Measurements from ENCODE around the gene MYCL. TPM values are rescaled to one million over a fixed set of nuclear protein-coding genes. Genes with fewer than 3 reads are reported as not detected.
A peak's percentile ranks its signal among the peaks of the same experiment; 100 is the strongest.

Gene MYCL
- total RNA-seq, 2 experiments from 2014 or later: 0.10 to 0.18 TPM

GRCh38 chr1:39910263-39910662 is 8.5 kb upstream of the MYCL start:
- Mint-ChIP-seq H3K4me3 (no peak overlapping the region), H3K27ac (no peak overlapping the region), H3K4me1 (no peaks in the 10 kb centered on the region), H3K9me3 (peaks cover 14% of the 10 kb centered on the region), H3K27me3 (peaks cover 21% of the 10 kb centered on the region), H3K36me3 (ENCODE audit: low read depth) (peaks cover 3% of the 10 kb centered on the region)
- POLR2A ChIA-PET: interaction anchor here (0.9 kb wide), 2 partner anchors 11 to 122 kb away, joined by 3 read pairs; no protein-coding TSS in a partner anchor
- CTCF ChIA-PET: interaction anchor here (0.7 to 1.3 kb wide), 2 partner anchors 8 to 755 kb away, joined by 3 to 4 read pairs; partner anchors contain the start of genes MYCL and RIMS3
- no peak for DNase-seq

- no peak overlapping the region for H3K4me3 Mint-ChIP-seq
- ChIA-PET POLR2A (no interaction called here), CTCF (interaction anchor here (0.9 to 1.5 kb wide), 2 partner anchors 10 to 91 kb away, joined by 3 read pairs; no protein-coding TSS in a partner anchor)
- H3K9me3 Mint-ChIP-seq: peaks cover 14% of the 10 kb centered on the region
- DNase-seq: no peak
- peaks cover 32% of the 10 kb centered on the region for H3K27me3 Mint-ChIP-seq
- H3K27ac Mint-ChIP-seq: no peak overlapping the region
- peaks cover 3% of the 10 kb centered on the region for H3K36me3 Mint-ChIP-seq (ENCODE audit: low read depth)
- H3K4me1 Mint-ChIP-seq: no peaks in the 10 kb centered on the region
Observed at GRCh38 chr1:39908534-39908933, 6.8 kb upstream of the MYCL start.

GRCh38 chr1:39907528-39908453 is 6.1 kb upstream of the MYCL start:
- Mint-ChIP-seq H3K4me1 (no peaks in the 10 kb centered on the region), H3K4me3 (no peak overlapping the region), H3K27me3 (peaks cover 39% of the 10 kb centered on the region), H3K27ac (no peak overlapping the region), H3K36me3 (ENCODE audit: low read depth) (peaks cover 3% of the 10 kb centered on the region), H3K9me3 (peaks cover 14% of the 10 kb centered on the region)
- no peak for DNase-seq
- ChIA-PET CTCF (interaction anchor here (0.9 to 1.5 kb wide), 2 partner anchors 11 to 90 kb away, joined by 3 read pairs; no protein-coding TSS in a partner anchor), POLR2A (no interaction called here)

DNA sequence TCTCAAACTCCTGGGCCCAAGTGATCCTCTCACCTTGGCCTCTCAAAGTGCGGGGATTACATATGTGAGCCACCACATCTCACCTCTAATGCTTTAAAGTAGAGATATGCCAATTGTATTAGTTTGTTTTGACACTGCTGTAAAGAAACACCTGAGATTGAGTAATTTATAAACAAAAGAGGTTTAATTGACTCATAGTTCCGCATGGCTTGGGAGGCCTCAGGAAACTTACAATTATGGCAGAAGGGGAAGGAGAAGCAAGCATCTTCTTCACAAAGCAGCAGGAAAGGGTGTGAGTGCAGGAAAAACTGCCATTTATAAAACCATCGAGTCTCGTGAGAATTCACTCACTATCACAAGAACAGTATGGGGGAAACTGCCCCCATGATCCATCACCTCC is 3.5 kb upstream of the MYCL start:
- H3K4me3 Mint-ChIP-seq: no peak overlapping the region
- H3K4me1 Mint-ChIP-seq: peaks cover 5% of the 10 kb centered on the region
- DNase-seq: no peak
- H3K36me3 Mint-ChIP-seq (ENCODE audit: low read depth): peaks cover 3% of the 10 kb centered on the region
- peaks cover 14% of the 10 kb centered on the region for H3K9me3 Mint-ChIP-seq
- ChIA-PET CTCF (no interaction called here), POLR2A (no interaction called here)
- no peak overlapping the region for H3K27ac Mint-ChIP-seq
- H3K27me3 Mint-ChIP-seq: peaks cover 49% of the 10 kb centered on the region

DNA sequence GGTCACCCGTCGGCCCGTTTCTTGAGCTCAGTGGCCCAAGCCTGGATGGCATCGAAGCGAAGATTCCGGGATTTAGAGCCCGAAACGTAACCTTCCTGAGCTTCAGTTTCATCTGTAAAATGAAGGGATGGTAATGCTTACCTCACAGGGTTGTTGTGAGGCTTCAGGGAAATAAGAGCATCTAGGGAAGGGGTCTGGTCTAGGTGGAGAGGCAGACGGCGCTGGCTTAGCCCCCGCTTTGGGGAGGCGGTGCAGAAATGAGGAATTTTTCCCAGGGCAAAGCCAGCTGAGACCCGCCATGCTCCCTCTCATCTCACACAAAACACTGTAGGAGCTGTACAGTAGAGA is 717 bp upstream of the MYCL start:
- Mint-ChIP-seq H3K4me1 (peaks cover 5% of the 10 kb centered on the region), H3K27me3 (peaks cover 64% of the 10 kb centered on the region), H3K9me3 (peaks cover under 1% of the 10 kb centered on the region), H3K4me3 (peak overlapping the region; percentile 66), H3K36me3 (ENCODE audit: low read depth) (peaks cover under 1% of the 10 kb centered on the region), H3K27ac (no peak overlapping the region)
- ChIA-PET CTCF (interaction anchor here (0.7 to 2.5 kb wide), 29 partner anchors 8 to 208 kb away, joined by 3 to 32 read pairs (median 4); no protein-coding TSS in a partner anchor), POLR2A (interaction anchor here (0.9 to 3.5 kb wide), 6 partner anchors 19 to 140 kb away, joined by 3 to 18 read pairs (median 4); partner anchors contain the start of genes BMP8B and TRIT1)
- no peak for DNase-seq

- Mint-ChIP-seq H3K27ac (no peak overlapping the region), H3K4me3 (peak overlapping the region; percentile 21), H3K9me3 (no peaks in the 10 kb centered on the region), H3K36me3 (ENCODE audit: low read depth) (no peaks in the 10 kb centered on the region), H3K27me3 (peaks cover 68% of the 10 kb centered on the region), H3K4me1 (peaks cover 5% of the 10 kb centered on the region)
- POLR2A ChIA-PET: interaction anchor here (1.1 to 3.5 kb wide), 7 partner anchors 12 to 141 kb away, joined by 3 to 18 read pairs (median 3); partner anchors contain the start of genes BMP8B, CAP1 and TRIT1
- CTCF ChIA-PET: interaction anchor here (0.6 to 2.5 kb wide), 16 partner anchors 10 to 1032 kb away, joined by 3 to 32 read pairs (median 5); no protein-coding TSS in a partner anchor
- no peak for DNase-seq
Observed at GRCh38 chr1:39901464-39901713, 328 bp downstream of the MYCL start.

- POLR2A ChIA-PET: interaction anchor here (1.1 to 3.5 kb wide), 6 partner anchors 11 to 142 kb away, joined by 3 to 18 read pairs (median 4); partner anchors contain the start of genes CAP1 and TRIT1
- Mint-ChIP-seq H3K9me3 (no peaks in the 10 kb centered on the region), H3K4me1 (peaks cover 5% of the 10 kb centered on the region), H3K27me3 (peaks cover 69% of the 10 kb centered on the region), H3K36me3 (ENCODE audit: low read depth) (no peaks in the 10 kb centered on the region), H3K4me3 (peak overlapping the region; percentile 54), H3K27ac (no peak overlapping the region)
- DNase-seq: no peak
- CTCF ChIA-PET: interaction anchor here (1.6 to 2.5 kb wide), 7 partner anchors 29 to 132 kb away, joined by 5 to 32 read pairs (median 10); no protein-coding TSS in a partner anchor
Observed at GRCh38 chr1:39900662-39901463, 854 bp downstream of the MYCL start.

GRCh38 chr1:39899611-39900538 is 1.8 kb downstream of the MYCL start:
- H3K36me3 Mint-ChIP-seq (ENCODE audit: low read depth): no peaks in the 10 kb centered on the region
- ChIA-PET CTCF (interaction anchor here (1.0 to 1.4 kb wide), 3 partner anchors 20 to 101 kb away, joined by 3 read pairs; no protein-coding TSS in a partner anchor), POLR2A (interaction anchor here (0.9 to 3.5 kb wide), 3 partner anchors 10 to 83 kb away, joined by 3 to 18 read pairs (median 7); no protein-coding TSS in a partner anchor)
- peaks cover 5% of the 10 kb centered on the region for H3K4me1 Mint-ChIP-seq
- no peak for DNase-seq
- peak overlapping the region; percentile 4 for H3K4me3 Mint-ChIP-seq
- H3K27me3 Mint-ChIP-seq: peaks cover 67% of the 10 kb centered on the region
- H3K27ac Mint-ChIP-seq: no peak overlapping the region
- no peaks in the 10 kb centered on the region for H3K9me3 Mint-ChIP-seq

- Mint-ChIP-seq H3K36me3 (ENCODE audit: low read depth) (no peaks in the 10 kb centered on the region), H3K27me3 (peaks cover 68% of the 10 kb centered on the region), H3K4me3 (no peak overlapping the region), H3K27ac (no peak overlapping the region), H3K9me3 (no peaks in the 10 kb centered on the region), H3K4me1 (peaks cover 5% of the 10 kb centered on the region)
- ChIA-PET CTCF (interaction anchor here (1.0 to 1.4 kb wide), 3 partner anchors 21 to 100 kb away, joined by 3 read pairs; no protein-coding TSS in a partner anchor), POLR2A (interaction anchor here (0.9 to 3.5 kb wide), 2 partner anchors 11 to 82 kb away, joined by 3 to 18 read pairs; no protein-coding TSS in a partner anchor)
- no peak for DNase-seq
Observed at GRCh38 chr1:39898648-39899603, 2.8 kb downstream of the MYCL start.

GRCh38 chr1:39898191-39898590 is 3.5 kb downstream of the MYCL start:
- H3K9me3 Mint-ChIP-seq: no peaks in the 10 kb centered on the region
- DNase-seq: no peak
- POLR2A ChIA-PET: no interaction called here
- no peak overlapping the region for H3K27ac Mint-ChIP-seq
- H3K4me1 Mint-ChIP-seq: peaks cover 5% of the 10 kb centered on the region
- no peaks in the 10 kb centered on the region for H3K36me3 Mint-ChIP-seq (ENCODE audit: low read depth)
- CTCF ChIA-PET: no interaction called here
- no peak overlapping the region for H3K4me3 Mint-ChIP-seq
- peaks cover 70% of the 10 kb centered on the region for H3K27me3 Mint-ChIP-seq
